ENCODE data around the gene GEN1.

GEN1 gene

DNA sequence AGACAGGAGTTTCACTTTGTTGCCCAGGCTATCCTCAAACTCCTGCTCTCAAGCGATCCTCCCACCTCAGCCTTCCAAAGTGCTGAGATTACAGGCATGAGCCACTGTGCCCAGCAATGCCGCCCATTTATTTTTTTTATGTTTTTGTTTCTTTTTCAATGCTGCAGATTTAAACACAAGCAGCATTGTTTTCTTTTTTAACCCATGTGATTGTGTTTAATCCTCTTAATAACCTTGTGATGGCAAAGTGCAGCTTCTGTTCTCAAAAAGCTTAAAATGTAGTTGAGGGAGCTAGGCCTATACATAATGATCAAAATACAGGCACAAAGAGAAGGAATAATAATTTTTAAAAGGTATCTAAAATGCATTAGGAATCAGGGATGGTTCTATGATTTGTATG, 73.8 kb downstream of the GEN1 start:
- H3K27ac ChIP-seq: no peak overlapping the region
- TF ChIP-seq, protein P1, sequence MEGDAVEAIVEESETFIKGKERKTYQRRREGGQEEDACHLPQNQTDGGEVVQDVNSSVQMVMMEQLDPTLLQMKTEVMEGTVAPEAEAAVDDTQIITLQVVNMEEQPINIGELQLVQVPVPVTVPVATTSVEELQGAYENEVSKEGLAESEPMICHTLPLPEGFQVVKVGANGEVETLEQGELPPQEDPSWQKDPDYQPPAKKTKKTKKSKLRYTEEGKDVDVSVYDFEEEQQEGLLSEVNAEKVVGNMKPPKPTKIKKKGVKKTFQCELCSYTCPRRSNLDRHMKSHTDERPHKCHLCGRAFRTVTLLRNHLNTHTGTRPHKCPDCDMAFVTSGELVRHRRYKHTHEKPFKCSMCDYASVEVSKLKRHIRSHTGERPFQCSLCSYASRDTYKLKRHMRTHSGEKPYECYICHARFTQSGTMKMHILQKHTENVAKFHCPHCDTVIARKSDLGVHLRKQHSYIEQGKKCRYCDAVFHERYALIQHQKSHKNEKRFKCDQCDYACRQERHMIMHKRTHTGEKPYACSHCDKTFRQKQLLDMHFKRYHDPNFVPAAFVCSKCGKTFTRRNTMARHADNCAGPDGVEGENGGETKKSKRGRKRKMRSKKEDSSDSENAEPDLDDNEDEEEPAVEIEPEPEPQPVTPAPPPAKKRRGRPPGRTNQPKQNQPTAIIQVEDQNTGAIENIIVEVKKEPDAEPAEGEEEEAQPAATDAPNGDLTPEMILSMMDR (conservative IDR thresholded peaks at IDR 0.05): no peak

DNA sequence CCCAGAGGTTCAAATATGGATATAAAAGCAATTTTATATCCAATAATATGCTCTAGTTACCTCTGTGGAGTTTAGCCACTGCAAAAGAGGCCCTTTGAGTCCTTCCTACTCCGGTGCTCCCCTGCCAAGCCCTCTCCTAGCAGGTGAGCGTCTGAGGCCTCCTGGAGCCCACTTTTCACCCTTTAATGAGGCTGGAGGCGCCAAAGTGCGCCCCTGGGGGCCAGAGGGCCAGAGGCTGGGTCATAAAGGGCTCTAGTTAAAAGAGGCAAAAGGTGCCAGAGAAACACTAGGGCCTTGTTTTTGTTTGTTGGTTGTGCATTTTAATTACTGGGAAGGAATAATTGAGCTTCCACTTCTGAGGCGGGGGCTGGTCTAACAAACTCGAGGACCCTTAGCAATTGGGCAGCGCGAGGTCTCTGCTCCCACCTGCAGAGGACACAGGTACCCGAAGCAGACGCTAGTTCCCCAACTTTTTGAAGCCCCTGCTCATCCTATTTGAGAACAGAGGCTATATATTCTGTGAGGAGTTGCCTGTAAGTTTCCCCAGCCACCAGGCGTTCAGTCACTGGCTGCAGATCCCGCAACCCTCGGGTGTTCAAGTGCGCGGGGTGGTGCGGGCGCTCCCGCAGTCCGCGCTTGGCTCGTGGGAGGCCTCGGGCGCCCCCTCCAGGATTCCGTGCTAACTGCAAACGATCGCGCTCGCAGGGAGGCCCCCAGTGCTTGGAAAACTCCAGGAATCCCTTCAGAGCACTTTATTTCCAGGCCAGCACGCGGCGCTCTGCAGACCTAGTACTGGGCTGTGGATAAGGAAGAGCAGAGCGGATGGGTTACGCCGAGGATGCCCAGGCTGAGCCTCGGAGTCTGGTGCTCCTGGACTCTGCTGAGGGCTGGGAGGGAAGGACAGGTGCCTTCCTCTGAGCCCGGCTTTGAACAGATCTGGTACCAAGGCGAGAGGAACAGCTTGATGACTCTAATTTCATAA, 76.4 kb downstream of the GEN1 start:
- no peak overlapping the region for H3K27ac ChIP-seq
- TF ChIP-seq, protein P1 (conservative IDR thresholded peaks at IDR 0.05): peak; percentile 79

DNA sequence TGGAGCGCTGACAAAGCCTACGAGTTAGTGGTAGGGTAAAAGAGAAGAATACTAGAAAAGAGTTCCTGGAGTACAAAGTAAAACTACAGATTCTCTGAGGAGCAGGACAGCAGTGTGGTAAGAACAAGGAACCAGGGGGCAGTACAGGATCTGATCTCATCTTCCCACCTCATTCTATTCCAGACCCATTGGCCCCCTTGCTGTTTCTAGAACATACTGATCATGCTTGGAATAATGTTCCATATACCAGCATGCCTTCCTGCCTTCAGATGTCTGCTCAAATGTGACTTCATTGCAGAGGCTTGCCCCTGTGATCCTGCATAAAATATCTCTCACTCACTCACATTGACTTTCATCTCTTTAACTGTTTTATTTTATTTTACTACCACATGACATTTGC, 81.6 kb downstream of the GEN1 start:
- TF ChIP-seq, protein P1 (conservative IDR thresholded peaks at IDR 0.05): no peak
- H3K27ac ChIP-seq: no peak overlapping the region
